Endothelial cell of umbilical vein (primary cell): ENCODE data around the gene ALK.

ENCODE experiments used
- POLR2AphosphoS5 ChIP-seq: IDR thresholded peaks from 2 replicates; pipeline ENCODE4 v1.6.1; 2012; ENCODE audit warnings: low read depth, mild to moderate bottlenecking, control low read depth, low read length, moderate library complexity; ENCODE audit not compliant: insufficient read depth
- TF ChIP-seq, protein P1 (sequence below), 2 donors: IDR thresholded peaks; 1 replicate in 1 of 2; 2 replicates in 1 of 2; pipeline ENCODE4 v1.5.1; 2011; ENCODE audit warnings: low read length in 2 of 2, mild to moderate bottlenecking in 2 of 2, moderate library complexity in 2 of 2, control low read depth in 1 of 2, inconsistent platforms in 1 of 2, low read depth in 1 of 2; ENCODE audit not compliant: insufficient read depth in 1 of 2; ENCODE audit errors: extremely low read depth in 1 of 2

GRCh38 chr2:29697715-29698114 lies 223.7 kb downstream of the ALK start:
- TF ChIP-seq, protein P1, sequence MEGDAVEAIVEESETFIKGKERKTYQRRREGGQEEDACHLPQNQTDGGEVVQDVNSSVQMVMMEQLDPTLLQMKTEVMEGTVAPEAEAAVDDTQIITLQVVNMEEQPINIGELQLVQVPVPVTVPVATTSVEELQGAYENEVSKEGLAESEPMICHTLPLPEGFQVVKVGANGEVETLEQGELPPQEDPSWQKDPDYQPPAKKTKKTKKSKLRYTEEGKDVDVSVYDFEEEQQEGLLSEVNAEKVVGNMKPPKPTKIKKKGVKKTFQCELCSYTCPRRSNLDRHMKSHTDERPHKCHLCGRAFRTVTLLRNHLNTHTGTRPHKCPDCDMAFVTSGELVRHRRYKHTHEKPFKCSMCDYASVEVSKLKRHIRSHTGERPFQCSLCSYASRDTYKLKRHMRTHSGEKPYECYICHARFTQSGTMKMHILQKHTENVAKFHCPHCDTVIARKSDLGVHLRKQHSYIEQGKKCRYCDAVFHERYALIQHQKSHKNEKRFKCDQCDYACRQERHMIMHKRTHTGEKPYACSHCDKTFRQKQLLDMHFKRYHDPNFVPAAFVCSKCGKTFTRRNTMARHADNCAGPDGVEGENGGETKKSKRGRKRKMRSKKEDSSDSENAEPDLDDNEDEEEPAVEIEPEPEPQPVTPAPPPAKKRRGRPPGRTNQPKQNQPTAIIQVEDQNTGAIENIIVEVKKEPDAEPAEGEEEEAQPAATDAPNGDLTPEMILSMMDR (IDR thresholded peaks at IDR 0.05; ENCODE audit: extremely low read depth in 1 of 2, insufficient read depth in 1 of 2, low read depth in 1 of 2, low read length in 2 of 2) = no peak
- no peak for TF ChIP-seq POLR2AphosphoS5
